Measurements from ENCODE around the gene LY6G6D. TPM values are rescaled to one million over a fixed set of nuclear protein-coding genes. Genes with fewer than 3 reads are reported as not detected.

LY6G6D gene
- total and polyA plus RNA-seq, 2 donors (not counting 3 experiments of a cell fraction or from before 2014, with no cell fraction given) = not detected

DNA sequence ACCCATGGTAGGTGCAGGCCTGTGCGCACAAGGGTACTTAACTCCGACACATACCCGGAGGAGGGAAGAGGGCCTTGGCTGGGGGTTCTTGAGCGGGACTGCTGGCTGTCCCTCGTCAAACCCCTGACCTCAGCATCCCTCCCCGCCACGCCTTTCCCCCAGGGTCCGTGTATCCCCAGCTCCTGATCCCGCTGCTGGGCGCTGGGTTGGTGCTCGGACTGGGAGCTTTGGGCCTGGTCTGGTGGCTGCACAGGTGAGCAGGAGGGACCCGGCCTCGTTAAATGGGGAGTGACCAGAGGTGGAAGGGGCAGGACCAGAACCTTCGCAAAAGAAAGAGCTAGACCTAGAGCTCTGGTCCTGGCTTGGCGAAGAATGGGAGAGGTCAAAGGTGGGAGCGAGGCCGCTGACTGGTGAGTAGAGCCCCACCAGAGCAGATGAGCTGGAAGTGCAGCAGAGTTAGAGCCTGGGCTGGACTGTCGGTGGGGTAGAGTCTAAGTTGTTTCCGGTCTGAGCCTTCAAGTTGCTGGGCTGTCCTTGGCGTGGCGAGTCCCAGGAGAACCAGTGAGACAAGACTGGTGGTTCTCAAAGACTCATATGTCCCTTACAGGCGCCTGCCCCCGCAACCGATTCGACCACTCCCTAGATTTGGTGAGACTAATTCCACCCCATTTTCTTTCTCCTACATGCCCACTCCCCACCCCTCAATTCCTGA lies 9.0 kb downstream of the LY6G6D start:
- Histone ChIP-seq H3K4me1 (ENCODE audit: control insufficient read depth, extremely low read depth, insufficient read depth, low read length) (peaks cover 26% of the 10 kb centered on the region), H3K4me3 (replicated peaks in 1 of 3; ENCODE audit: insufficient read depth in 1 of 3, low read depth in 1 of 3, low read length in 3 of 3) (no peak overlapping the region), H3K36me3 (ENCODE audit: control insufficient read depth in 2 of 2, extremely low read depth in 1 of 2, insufficient read depth in 2 of 2, low read length in 2 of 2) (peaks cover 3 to 16% of the 10 kb centered on the region in 2 experiments), H3K4me2 (ENCODE audit: insufficient read depth, low read length) (no peak overlapping the region), H3K9ac (replicated peaks; ENCODE audit: extremely low read depth, insufficient read depth, low read length) (no peak overlapping the region), H3K27ac (ENCODE audit: insufficient read depth, low read depth, low read length) (no peak overlapping the region), H3K9me3 (replicated peaks; ENCODE audit: control insufficient read depth, insufficient read depth, low read length) (no peaks in the 10 kb centered on the region), H2AFZ (ENCODE audit: low read depth, low read length) (no peak overlapping the region), H3K9me1 (replicated peaks; ENCODE audit: control insufficient read depth, extremely low read depth, insufficient read depth, low read length) (no peaks in the 10 kb centered on the region), H4K20me1 (replicated peaks; ENCODE audit: control insufficient read depth, extremely low read depth, insufficient read depth, low read length) (no peaks in the 10 kb centered on the region), H3K27me3 (ENCODE audit: control insufficient read depth in 2 of 2, insufficient read depth in 2 of 2, low read length in 2 of 2) (peaks cover 0 to 2% of the 10 kb centered on the region in 2 experiments), H3K79me2 (ENCODE audit: control insufficient read depth, insufficient read depth, low read length) (no peaks in the 10 kb centered on the region)
- ChIA-PET POLR2A (interaction anchor here (0.6 to 2.3 kb wide), 3 partner anchors 9 to 106 kb away, joined by 6 to 10 read pairs (median 8); partner anchors contain the start of genes HSPA1B and LY6G6D), CTCF (interaction anchor here (0.7 to 1.8 kb wide), 5 partner anchors 14 to 434 kb away, joined by 3 to 5 read pairs (median 3); no protein-coding TSS in a partner anchor)
- DNase-seq (ENCODE audit: low read depth, low spot score) = no peak
- TF ChIP-seq POLR2AphosphoS5 (IDR thresholded peaks at IDR 0.05; ENCODE audit: insufficient read depth, low read depth, low read length) (no peak), JUN (IDR thresholded peaks at IDR 0.05; ENCODE audit: borderline replicate concordance, insufficient read depth, insufficient read length, low read depth) (no peak), GATA2 (IDR thresholded peaks at IDR 0.05; ENCODE audit: insufficient read depth, insufficient read length, low read depth, low read length) (no peak), EZH2 (IDR thresholded peaks at IDR 0.05; ENCODE audit: borderline replicate concordance, low read depth, low read length, severe bottlenecking) (no peak), POLR2A (IDR thresholded peaks at IDR 0.05; ENCODE audit: low read depth, low read length) (no peak), MYC (IDR thresholded peaks at IDR 0.05; ENCODE audit: low read depth, low read length) (no peak), FOS (IDR thresholded peaks at IDR 0.05; ENCODE audit: borderline replicate concordance, insufficient read depth, low read length) (no peak)
- TF ChIP-seq, protein P1, sequence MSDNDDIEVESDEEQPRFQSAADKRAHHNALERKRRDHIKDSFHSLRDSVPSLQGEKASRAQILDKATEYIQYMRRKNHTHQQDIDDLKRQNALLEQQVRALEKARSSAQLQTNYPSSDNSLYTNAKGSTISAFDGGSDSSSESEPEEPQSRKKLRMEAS (IDR thresholded peaks at IDR 0.05; ENCODE audit: insufficient read depth, insufficient read length) = no peak
- TF ChIP-seq, protein P2, sequence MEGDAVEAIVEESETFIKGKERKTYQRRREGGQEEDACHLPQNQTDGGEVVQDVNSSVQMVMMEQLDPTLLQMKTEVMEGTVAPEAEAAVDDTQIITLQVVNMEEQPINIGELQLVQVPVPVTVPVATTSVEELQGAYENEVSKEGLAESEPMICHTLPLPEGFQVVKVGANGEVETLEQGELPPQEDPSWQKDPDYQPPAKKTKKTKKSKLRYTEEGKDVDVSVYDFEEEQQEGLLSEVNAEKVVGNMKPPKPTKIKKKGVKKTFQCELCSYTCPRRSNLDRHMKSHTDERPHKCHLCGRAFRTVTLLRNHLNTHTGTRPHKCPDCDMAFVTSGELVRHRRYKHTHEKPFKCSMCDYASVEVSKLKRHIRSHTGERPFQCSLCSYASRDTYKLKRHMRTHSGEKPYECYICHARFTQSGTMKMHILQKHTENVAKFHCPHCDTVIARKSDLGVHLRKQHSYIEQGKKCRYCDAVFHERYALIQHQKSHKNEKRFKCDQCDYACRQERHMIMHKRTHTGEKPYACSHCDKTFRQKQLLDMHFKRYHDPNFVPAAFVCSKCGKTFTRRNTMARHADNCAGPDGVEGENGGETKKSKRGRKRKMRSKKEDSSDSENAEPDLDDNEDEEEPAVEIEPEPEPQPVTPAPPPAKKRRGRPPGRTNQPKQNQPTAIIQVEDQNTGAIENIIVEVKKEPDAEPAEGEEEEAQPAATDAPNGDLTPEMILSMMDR (IDR thresholded peaks at IDR 0.05; ENCODE audit: extremely low read depth in 1 of 2, insufficient read depth in 1 of 2, low read depth in 1 of 2, low read length in 2 of 2) = no peak
- no TSS peak for BruUV-seq (replicated peaks)
- dilution Hi-C loops (cut with MboI; ENCODE audit: extremely low pct_ligation_motif_present, low sequenced_read_pairs) = no loop called here
- no peak for FAIRE-seq
- intact Hi-C loops (cut with micrococcal nuclease) = no loop called here

Measured in endothelial cell of umbilical vein (primary cell).